T-helper 9 cell (primary cell): ENCODE data around the gene ATP2B3.

Experiments used
- DNase-seq: peaks from one replicate; pipeline ENCODE4 v3.0.0-alpha.2; 2020

ATP2B3 gene

GRCh38 chrX:153539171-153539978 lies 21.9 kb downstream of the ATP2B3 start:
- peak; percentile 57 for DNase-seq

- no peak for DNase-seq
Observed at GRCh38 chrX:153539979-153540358, 22.5 kb downstream of the ATP2B3 start.

DNA sequence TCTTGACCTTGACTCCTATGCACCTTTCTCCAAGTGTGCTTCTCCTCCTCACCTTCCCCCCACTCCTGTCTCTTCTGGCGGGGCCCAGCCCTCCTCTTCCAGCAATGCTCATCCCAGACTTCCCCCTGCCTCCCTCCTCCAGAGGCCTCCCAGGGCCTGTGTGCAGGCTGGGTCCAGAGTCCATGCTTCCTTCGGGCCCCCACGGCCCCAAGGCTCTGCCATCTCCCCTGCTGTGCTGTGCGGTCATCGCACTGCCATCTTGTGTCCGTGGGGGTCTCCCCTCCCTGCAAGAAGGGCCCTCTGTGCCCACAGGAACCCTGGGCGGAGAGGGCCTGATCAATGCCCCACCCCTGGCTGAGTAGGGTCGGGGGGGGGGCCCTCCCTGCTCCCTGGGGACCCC lies 27.3 kb downstream of the ATP2B3 start:
- no peak for DNase-seq

GRCh38 chrX:153546386-153546785 lies 28.9 kb downstream of the ATP2B3 start:
- DNase-seq: no peak

DNA sequence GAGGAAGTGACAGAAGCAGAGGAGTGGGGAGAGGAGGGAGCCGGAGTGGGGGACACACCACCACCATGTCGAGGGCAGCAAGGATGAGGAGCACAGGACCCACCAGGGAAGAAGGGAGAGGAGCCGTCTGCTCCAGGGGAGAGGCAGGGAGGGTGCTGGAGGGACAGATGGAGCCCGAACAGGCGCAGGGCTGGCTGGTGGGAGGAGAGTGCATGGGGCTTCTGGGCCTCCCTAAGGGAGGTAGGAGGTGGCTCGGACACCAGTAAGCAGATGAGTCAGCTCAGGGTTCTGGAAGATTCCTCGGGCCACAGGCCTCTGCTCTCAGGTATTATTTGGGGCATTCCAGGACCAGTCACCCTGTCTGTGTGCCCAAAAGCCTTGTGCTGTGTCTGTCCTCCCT lies 29.8 kb downstream of the ATP2B3 start:
- DNase-seq: no peak

- DNase-seq: no peak
Observed at GRCh38 chrX:153549231-153549630, 31.8 kb downstream of the ATP2B3 start.

DNA sequence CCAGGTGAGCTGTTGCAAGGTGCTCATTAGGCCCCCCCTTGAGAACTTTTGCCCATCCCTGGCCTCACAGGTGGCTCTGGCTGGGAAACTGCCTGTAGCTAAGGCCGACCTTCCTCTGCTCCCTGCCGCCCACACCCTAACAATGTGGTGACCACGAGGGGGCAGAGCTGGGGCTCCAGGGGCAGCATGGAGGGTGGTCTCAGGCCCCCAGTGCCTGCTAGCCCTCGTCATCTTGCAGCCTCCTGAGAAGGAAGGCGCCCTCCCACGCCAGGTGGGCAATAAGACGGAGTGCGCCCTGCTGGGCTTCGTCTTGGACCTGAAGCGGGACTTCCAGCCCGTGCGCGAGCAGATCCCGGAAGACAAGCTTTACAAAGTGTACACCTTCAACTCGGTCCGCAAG lies 32.4 kb downstream of the ATP2B3 start:
- no peak for DNase-seq

- DNase-seq: no peak
Observed at GRCh38 chrX:153551135-153551534, 33.7 kb downstream of the ATP2B3 start.

DNA sequence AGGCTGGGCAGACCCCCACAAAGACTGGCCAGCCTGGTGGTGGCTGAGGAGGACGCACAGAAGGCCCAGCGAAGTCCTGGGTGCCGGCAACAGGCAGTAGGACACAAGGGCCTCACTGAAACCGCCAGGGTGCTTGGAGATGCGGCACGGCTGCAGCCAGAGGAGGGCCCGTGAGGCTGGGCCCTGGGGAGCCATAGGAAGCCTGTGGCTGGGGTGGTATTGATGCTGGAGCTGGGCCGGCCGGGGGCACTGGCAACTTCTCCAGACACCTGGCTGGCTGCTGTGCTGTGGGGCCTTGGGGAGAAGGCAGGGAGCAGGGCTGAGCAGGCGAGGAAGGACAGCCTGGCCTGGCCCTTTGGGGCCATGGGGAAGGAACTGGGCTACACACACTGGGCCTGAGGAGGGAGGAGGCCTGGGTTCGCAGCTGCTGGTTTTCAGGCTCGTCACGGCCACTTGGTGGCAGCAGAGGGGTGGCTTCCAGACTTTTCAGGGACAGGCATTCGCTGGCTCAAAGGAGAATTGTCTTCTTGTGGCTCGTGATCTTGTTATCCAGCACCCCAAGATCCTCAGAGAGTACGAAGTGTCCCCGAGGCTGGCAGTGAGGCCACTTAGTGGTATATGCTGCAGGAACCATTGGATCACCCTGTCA lies 37.2 kb downstream of the ATP2B3 start:
- peak; percentile 49 for DNase-seq

DNA sequence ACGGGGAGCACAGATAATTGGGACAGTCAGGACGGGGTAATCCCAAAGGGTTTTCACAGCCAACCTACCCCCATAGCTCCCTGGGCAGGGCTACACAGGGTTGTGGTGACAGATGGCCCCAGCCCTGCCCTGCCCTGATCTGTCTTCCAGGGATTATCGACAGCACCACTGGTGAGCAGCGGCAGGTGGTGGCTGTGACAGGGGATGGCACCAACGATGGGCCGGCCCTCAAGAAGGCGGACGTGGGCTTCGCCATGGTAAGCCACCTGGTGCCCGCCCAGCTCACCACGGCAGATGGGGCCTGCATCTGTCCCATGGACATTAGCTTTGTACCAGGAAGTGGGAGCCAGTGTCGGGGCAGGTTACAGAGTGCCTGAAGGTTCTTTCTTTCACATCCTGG lies 39.3 kb downstream of the ATP2B3 start:
- no peak for DNase-seq

- DNase-seq: no peak
Observed at GRCh38 chrX:153557618-153558355, 40.3 kb downstream of the ATP2B3 start.

GRCh38 chrX:153560000-153560399 lies 42.6 kb downstream of the ATP2B3 start:
- no peak for DNase-seq

- no peak for DNase-seq
Observed at GRCh38 chrX:153560466-153560865, 43.0 kb downstream of the ATP2B3 start.

DNA sequence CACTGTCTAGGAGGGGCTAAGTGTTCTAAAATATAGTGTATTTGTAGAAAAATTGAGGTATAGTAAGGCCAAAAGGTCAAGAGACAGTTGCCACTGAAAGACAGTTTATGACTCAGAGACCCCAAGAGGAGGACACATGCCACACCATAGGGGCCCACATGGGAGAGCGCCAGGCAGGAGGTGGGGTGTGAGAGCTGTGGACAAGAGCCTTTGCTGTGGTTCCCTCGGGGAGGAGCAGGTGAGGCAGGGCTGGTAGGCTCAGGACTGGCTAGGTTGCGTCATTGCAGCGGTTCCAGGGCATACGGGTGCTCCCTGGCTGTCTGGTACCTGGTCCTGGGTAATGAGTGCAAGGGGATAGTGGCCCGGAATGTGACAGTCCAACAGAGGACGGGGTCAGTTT lies 43.9 kb downstream of the ATP2B3 start:
- DNase-seq: no peak

GRCh38 chrX:153562546-153562945 lies 45.1 kb downstream of the ATP2B3 start:
- no peak for DNase-seq

GRCh38 chrX:153564047-153564606 lies 46.7 kb downstream of the ATP2B3 start:
- DNase-seq: no peak

DNA sequence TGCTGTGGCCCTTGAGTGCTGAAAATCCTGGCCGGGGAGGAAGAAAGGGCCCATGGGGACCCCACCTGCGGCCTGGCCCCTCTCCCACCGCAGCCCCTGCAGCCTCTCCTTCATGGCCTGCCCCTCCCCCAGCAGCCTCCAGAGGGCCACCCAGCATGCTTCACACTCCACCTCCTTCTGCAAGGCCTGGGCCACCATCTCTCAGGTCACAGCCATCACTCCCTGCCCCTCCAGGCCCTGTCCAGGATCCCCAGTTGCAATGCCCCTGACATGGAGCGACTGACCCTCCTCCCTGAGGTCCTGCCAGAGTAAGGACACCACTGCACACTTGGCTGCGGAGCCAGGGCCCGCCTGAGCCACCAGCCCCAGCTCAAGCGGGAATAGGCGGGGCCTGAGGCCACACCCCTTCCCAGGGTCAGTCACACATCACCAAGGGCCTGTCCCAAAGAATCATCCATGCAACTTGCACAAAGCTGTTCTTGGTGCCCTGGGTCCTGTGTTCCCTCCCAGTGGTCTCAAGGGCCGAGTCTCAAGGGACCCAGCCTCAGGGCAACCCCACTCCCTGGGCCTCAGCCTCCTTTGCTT lies 48.6 kb downstream of the ATP2B3 start:
- no peak for DNase-seq

DNA sequence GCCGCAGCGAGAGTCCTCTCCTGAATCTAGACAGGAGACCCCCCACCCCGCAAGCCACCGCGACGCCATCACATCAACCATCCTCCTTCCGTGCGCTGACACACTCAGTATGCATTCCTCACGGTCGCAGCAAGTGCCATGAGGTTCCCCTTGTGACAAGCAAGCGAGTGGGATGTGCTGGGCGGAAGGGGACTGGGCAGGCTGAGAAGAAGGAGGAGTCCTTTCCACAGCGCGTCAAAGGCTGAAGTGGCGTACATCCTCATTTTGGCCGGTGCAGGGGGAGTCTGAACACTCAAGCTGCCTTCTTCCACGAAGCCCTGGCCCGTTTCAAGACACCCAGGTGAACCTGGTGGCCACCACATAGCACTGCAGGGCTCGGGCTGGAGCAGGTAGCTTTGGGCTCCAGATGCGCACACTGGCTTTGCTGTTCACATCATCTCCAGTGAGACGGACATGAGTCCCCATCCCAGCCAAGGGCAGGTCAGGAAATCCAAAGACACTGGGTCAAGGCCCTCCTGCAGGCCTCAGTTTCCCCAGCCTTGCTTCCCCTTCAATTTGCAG lies 51.1 kb downstream of the ATP2B3 start:
- DNase-seq: no peak

DNA sequence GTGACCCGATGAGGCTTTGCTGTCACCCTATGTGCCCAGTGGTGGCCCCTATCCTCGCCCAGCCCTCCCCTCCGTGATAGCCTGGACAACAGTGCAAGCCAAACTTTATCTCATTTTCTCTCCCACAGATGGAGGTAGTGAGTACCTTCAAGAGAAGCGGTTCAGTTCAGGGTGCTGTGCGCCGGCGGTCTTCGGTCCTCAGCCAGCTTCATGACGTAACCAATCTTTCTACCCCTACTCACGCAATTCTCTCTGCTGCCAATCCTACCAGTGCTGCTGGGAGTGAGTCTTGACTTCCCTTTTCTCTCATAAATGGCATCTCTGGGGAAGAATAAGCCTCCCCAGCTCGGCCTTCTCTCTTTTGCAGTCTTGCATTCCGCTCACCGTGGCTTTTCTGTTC lies 52.0 kb downstream of the ATP2B3 start:
- DNase-seq: no peak

- no peak for DNase-seq
Observed at GRCh38 chrX:153571534-153571908, 54.1 kb downstream of the ATP2B3 start.

- no peak for DNase-seq
Observed at GRCh38 chrX:153572601-153573000, 55.2 kb downstream of the ATP2B3 start.

GRCh38 chrX:153573984-153574383 lies 56.5 kb downstream of the ATP2B3 start:
- DNase-seq: no peak
